Fibroblast of lung (primary cell): ENCODE results near the gene CHD5. TPM values are rescaled to one million over a fixed set of nuclear protein-coding genes. Genes with fewer than 3 reads are reported as not detected.
"Not testable (repeated sequence)": the region's sequence is repeated elsewhere in the genome, so short reads cannot be mapped to it uniquely, and the experiment has no call there.

ENCODE experiments used
- DNase-seq, 2 donors: peaks; one replicate each; pipeline versions ENCODE4 v3.0.0 to v3.0.0-alpha.2; 2010; ENCODE audit warnings: low read depth in 2 of 2
- H2AFZ ChIP-seq: 2 replicates; pipeline ENCODE4 v1.5.1; 2012; ENCODE audit warnings: low read length, control low read depth, inconsistent platforms
- H3K27ac ChIP-seq: 2 replicates; pipeline ENCODE4 v1.5.1; 2011; ENCODE audit warnings: low read length, control low read depth; ENCODE audit not compliant: insufficient read depth
- H3K27me3 ChIP-seq: 2 replicates; pipeline ENCODE4 v1.5.1; 2011; ENCODE audit warnings: mild to moderate bottlenecking, low read length; ENCODE audit not compliant: control insufficient read depth, insufficient read depth
- H3K36me3 ChIP-seq: 2 replicates; pipeline ENCODE4 v1.5.1; 2011; ENCODE audit warnings: low read length; ENCODE audit not compliant: control insufficient read depth, insufficient read depth
- H3K4me1 ChIP-seq: 2 replicates; pipeline ENCODE4 v1.5.1; 2011; ENCODE audit warnings: low read length; ENCODE audit not compliant: control insufficient read depth, insufficient read depth; ENCODE audit errors: extremely low read depth
- H3K4me2 ChIP-seq: 2 replicates; pipeline ENCODE4 v1.5.1; 2011; ENCODE audit warnings: low read length, control low read depth; ENCODE audit not compliant: insufficient read depth; ENCODE audit errors: extremely low read depth
- H3K4me3 ChIP-seq, 4 experiments: fragments of 200-600 bp in 1 of 4; sonication (generic) in 1 of 4; replicated peaks in 1 of 4; 2 replicates each; pipeline ENCODE4 v1.5.1; 2011 to 2016; ENCODE audit warnings: low read length in 4 of 4, low read depth in 3 of 4, mild to moderate bottlenecking in 3 of 4, control low read depth in 2 of 4, inconsistent platforms in 1 of 4, mixed read lengths in 1 of 4; ENCODE audit not compliant: insufficient read depth in 1 of 4; ENCODE audit errors: control extremely low read depth in 1 of 4
- H3K79me2 ChIP-seq: 2 replicates; pipeline ENCODE4 v1.5.1; 2012; ENCODE audit warnings: mild to moderate bottlenecking, low read length, inconsistent platforms; ENCODE audit not compliant: control insufficient read depth, insufficient read depth
- H3K9ac ChIP-seq: 2 replicates; pipeline ENCODE4 v1.5.1; 2011; ENCODE audit warnings: mild to moderate bottlenecking, low read length, control low read depth; ENCODE audit not compliant: insufficient read depth
- H3K9me3 ChIP-seq: 2 replicates; pipeline ENCODE4 v1.5.1; 2012; ENCODE audit warnings: low read depth, low read length; ENCODE audit not compliant: control insufficient read depth, insufficient read depth
- H4K20me1 ChIP-seq: 2 replicates; pipeline ENCODE4 v1.5.1; 2011; ENCODE audit warnings: low read length; ENCODE audit not compliant: control insufficient read depth, insufficient read depth; ENCODE audit errors: extremely low read depth
- CTCF ChIP-seq, 2 donors: IDR thresholded peaks in 1 of 2; conservative IDR thresholded peaks in 1 of 2; 1 replicate in 1 of 2; 2 replicates in 1 of 2; pipeline ENCODE4 v1.5.1; 2011 to 2012; ENCODE audit warnings: low read length in 2 of 2, control low read depth in 1 of 2, inconsistent platforms in 1 of 2, low read depth in 1 of 2, mild to moderate bottlenecking in 1 of 2
- EZH2 ChIP-seq: IDR thresholded peaks from 2 replicates; pipeline ENCODE4 v1.5.1; 2012; ENCODE audit warnings: low read length, control low read depth, mild to moderate bottlenecking; ENCODE audit errors: missing control alignments
- polyA plus RNA-seq, 2 donors: library from polyadenylated mRNA; depleted of rRNA in 1 of 2; stranded (reverse) in 1 of 2; unstranded in 1 of 2; fragments of >200 nt; gene quantifications; 2 replicates each; pipeline ENCODE4 v1.2.1, GENCODE V29; 2011 to 2012; ENCODE audit warnings: missing spikeins in 1 of 2
- total RNA-seq: library from RNA; depleted of rRNA; stranded (reverse); fragments of >200 nt; gene quantifications from 2 replicates; pipeline ENCODE4 v1.2.1, GENCODE V29; 2014

CHD5 gene
- total and polyA plus RNA-seq, 2 donors (not counting 1 experiment from before 2014, with no cell fraction given): under 0.01 to 0.01 TPM

- H3K27ac ChIP-seq: no peak overlapping the region
- H3K79me2 ChIP-seq: no peaks in the 10 kb centered on the region
- no peak overlapping the region for H2AFZ ChIP-seq
- TF ChIP-seq EZH2 (no peak), CTCF (conservative IDR thresholded peaks at IDR 0.05 in 1 of 2, IDR thresholded peaks at IDR 0.05 in 1 of 2; ENCODE audit: low read depth in 1 of 2, low read length in 2 of 2) (no peak)
- H3K9me3 ChIP-seq: no peaks in the 10 kb centered on the region
- no peak overlapping the region for H3K4me2 ChIP-seq
- peaks cover 6% of the 10 kb centered on the region for H3K36me3 ChIP-seq
- H3K4me3 ChIP-seq: no peak overlapping the region
- no peak overlapping the region for H3K9ac ChIP-seq
- no peaks in the 10 kb centered on the region for H3K27me3 ChIP-seq
- no peaks in the 10 kb centered on the region for H4K20me1 ChIP-seq
- DNase-seq: no peak
- H3K4me1 ChIP-seq: peaks cover 2% of the 10 kb centered on the region
These were observed 40.1 kb upstream of the CHD5 start for GRCh38 chr1:6220236-6220635.

- H3K4me1 ChIP-seq, H4K20me1 ChIP-seq, H3K27ac ChIP-seq, H3K27me3 ChIP-seq, DNase-seq, H2AFZ ChIP-seq, H3K9me3 ChIP-seq, H3K79me2 ChIP-seq, H3K4me3 ChIP-seq, H3K9ac ChIP-seq, H3K4me2 ChIP-seq, H3K36me3 ChIP-seq: not testable (repeated sequence)
These were observed 39.5 kb upstream of the CHD5 start for GRCh38 chr1:6219641-6220040.

- TF ChIP-seq CTCF (conservative IDR thresholded peaks at IDR 0.05 in 1 of 2, IDR thresholded peaks at IDR 0.05 in 1 of 2; ENCODE audit: low read depth in 1 of 2, low read length in 2 of 2) (no peak), EZH2 (no peak)
- peaks cover 2% of the 10 kb centered on the region for H3K4me1 ChIP-seq
- no peak for DNase-seq
These were observed 38.4 kb upstream of the CHD5 start for GRCh38 chr1:6218375-6219164.

More at GRCh38 chr1:6218375-6219164, 38.4 kb upstream of the CHD5 start:
- H3K9me3 ChIP-seq: no peaks in the 10 kb centered on the region
- no peaks in the 10 kb centered on the region for H3K79me2 ChIP-seq
- no peak overlapping the region for H3K4me2 ChIP-seq
- H3K4me3 ChIP-seq: no peak overlapping the region
- H2AFZ ChIP-seq: no peak overlapping the region
- peaks cover 2% of the 10 kb centered on the region for H3K36me3 ChIP-seq
- no peak overlapping the region for H3K9ac ChIP-seq
- no peak overlapping the region for H3K27ac ChIP-seq
- no peaks in the 10 kb centered on the region for H4K20me1 ChIP-seq
- H3K27me3 ChIP-seq: no peaks in the 10 kb centered on the region
